GM12878 (cell line): Measurements from ENCODE around the gene TMEM41A. TPM values are rescaled to one million over a fixed set of nuclear protein-coding genes. Genes with fewer than 3 reads are reported as not detected.

Experiments
- ATAC-seq: fragments of 200-7000 bp; cut with Tn5 transposase; 3 replicates; pipeline ENCODE4 v1.9.1; 2020; ENCODE audit warnings: mild to moderate bottlenecking, moderate library complexity
- BruUV-seq: library from RNA; stranded (reverse); fragments of 400-500 nt; replicated peaks from 2 replicates; lab custom pipeline; 2021; lab: Mats Ljungman, UMichigan
- CTCF ChIA-PET: fragments of 300-600 bp; sonication (Branson Sonifier 250); formaldehyde crosslinking; extraction: SDS; loops from one replicate; lab custom pipeline; 2021; ENCODE audit warnings: inconsistent platforms; lab: Yijun Ruan, JAX
- POLR2A ChIA-PET: fragments of 350-600 bp; formaldehyde crosslinking; extraction: SDS; loops from one replicate; lab custom pipeline; 2021; ENCODE audit warnings: inconsistent platforms; lab: Charles Lee
- RAD21 ChIA-PET: fragments of 300-600 bp; sonication (Branson Sonifier 250); formaldehyde crosslinking; loops from one replicate; lab custom pipeline; 2023; ENCODE audit warnings: antibody characterized with exemption; ENCODE audit not compliant: unreplicated experiment; lab: Charles Lee
- SMC1A ChIA-PET: fragments of 300-600 bp; sonication (Branson Sonifier 250); formaldehyde crosslinking; loops from one replicate; lab custom pipeline; 2023; ENCODE audit not compliant: unreplicated experiment, uncharacterized antibody; lab: Charles Lee
- DNase-seq: peaks from one replicate; pipeline ENCODE4 v3.0.0-alpha.2; 2011; ENCODE audit warnings: low read depth, low spot score
- FAIRE-seq: peaks from 3 replicates; lab custom pipeline; 2011; peaks lifted over from hg19 to GRCh38; lab: Jason Lieb, UNC
- H2AFZ ChIP-seq: 2 replicates; pipeline ENCODE4 v1.6.0; 2011; ENCODE audit warnings: low read depth, low read length, control low read depth; ENCODE audit not compliant: control insufficient read depth
- H3K27ac ChIP-seq: 2 replicates; pipeline ENCODE4 v1.5.1; 2011; ENCODE audit warnings: control low read depth; ENCODE audit not compliant: control insufficient read depth, insufficient read depth
- H3K27me3 ChIP-seq, 2 experiments: replicated peaks in 1 of 2; 2 replicates each; pipeline versions ENCODE4 v1.6.0 to v1.6.1; 2011; ENCODE audit warnings: low read length in 1 of 2; ENCODE audit not compliant: control insufficient read depth in 2 of 2, insufficient read depth in 2 of 2
- H3K36me3 ChIP-seq, 2 experiments: 2 replicates each; pipeline ENCODE4 v1.5.1; 2011; ENCODE audit warnings: low read length in 1 of 2; ENCODE audit not compliant: control insufficient read depth in 2 of 2, insufficient read depth in 2 of 2
- H3K4me1 ChIP-seq: 2 replicates; pipeline ENCODE4 v1.6.1; 2011; ENCODE audit warnings: mild to moderate bottlenecking, low read length, moderate library complexity, mixed read lengths; ENCODE audit not compliant: control insufficient read depth, insufficient read depth
- H3K4me2 ChIP-seq: 2 replicates; pipeline ENCODE4 v1.6.0; 2011; ENCODE audit warnings: control low read depth; ENCODE audit not compliant: control insufficient read depth, insufficient read depth
- H3K4me3 ChIP-seq: fragments of 200-600 bp; sonication (generic); 2 replicates; pipeline ENCODE4 v1.5.1; 2016
- H3K79me2 ChIP-seq: 2 replicates; pipeline ENCODE4 v1.6.0; 2011; ENCODE audit warnings: low read length; ENCODE audit not compliant: control insufficient read depth, insufficient read depth
- H3K9ac ChIP-seq: 2 replicates; pipeline ENCODE4 v1.8.0; 2011; ENCODE audit warnings: low read length, control low read depth, mixed read lengths; ENCODE audit not compliant: control insufficient read depth, insufficient read depth
- H3K9me3 ChIP-seq: replicated peaks from 3 replicates; pipeline ENCODE4 v1.5.1; 2011; ENCODE audit warnings: mild to moderate bottlenecking, low read length; ENCODE audit not compliant: control insufficient read depth, insufficient read depth
- H4K20me1 ChIP-seq: 2 replicates; pipeline ENCODE4 v1.6.0; 2011; ENCODE audit not compliant: control insufficient read depth, insufficient read depth
- ESRRA ChIP-seq: IDR thresholded peaks from 2 replicates; pipeline ENCODE4 v1.6.1; 2012; ENCODE audit warnings: mild to moderate bottlenecking, low read length, improper control_type of control experiment
- USF1 ChIP-seq: IDR thresholded peaks from 2 replicates; pipeline ENCODE4 v1.6.1; 2011; ENCODE audit warnings: borderline replicate concordance, low read depth, mild to moderate bottlenecking, moderate library complexity, mixed read lengths, low read length; ENCODE audit not compliant: insufficient read depth; ENCODE audit errors: extremely low read length
- ZBTB4 ChIP-seq: fragments of 450-650 bp; formaldehyde crosslinking; IDR thresholded peaks from 2 replicates; pipeline ENCODE4 v1.4.0; 2022; ENCODE audit warnings: mild to moderate bottlenecking, moderate library complexity
- WGBS: methylation state at CpG from one replicate; pipeline ENCODE4 v1.1.6; 2016; ENCODE audit warnings: low lambda C conversion rate; ENCODE audit not compliant: insufficient replicate concordance, insufficient coverage; ENCODE audit errors: missing lambda C conversion rate; 5-methylcytosine and 5-hydroxymethylcytosine counted together
- in situ Hi-C: fragments of 300-500 bp; cut with MboI; formaldehyde crosslinking; loops from 9 replicates; pipeline ENCODE4 v1.14.3; 2018; ENCODE audit warnings: mixed read lengths
- intact Hi-C: fragments of 100-400 bp; cut with micrococcal nuclease; formaldehyde crosslinking; loops from one replicate; pipeline ENCODE4 v1.14.2; 2022; ENCODE audit not compliant: unreplicated experiment
- polyA plus RNA-seq, 11 experiments: library from polyadenylated mRNA; depleted of rRNA in 4 of 11; unstranded in 6 of 11; stranded (reverse) in 5 of 11; fragments of >200 nt; fragmentation: Nextera tagmentation in 4 of 11; fragmentation: Illumina TruSeq in 1 of 11; extraction: Ambion mirVana in 4 of 11; extraction: Trizol in 1 of 11; gene quantifications; 1 replicate in 1 of 11; 2 replicates in 10 of 11; pipeline versions ENCODE4 v1.2.1 to v1.2.3, GENCODE V29; 2011 to 2016; ENCODE audit warnings: inconsistent platforms in 2 of 11, missing spikeins in 2 of 11, low read depth in 1 of 11
- total RNA-seq, 4 experiments: library from RNA; depleted of rRNA in 3 of 4; stranded (reverse); fragments of >200 nt in 3 of 4; fragmentation: Illumina TruSeq in 1 of 4; extraction: Trizol in 1 of 4; gene quantifications; 2 replicates each; pipeline versions ENCODE4 v1.2.1 to v1.2.3, GENCODE V29; 2013 to 2021

TMEM41A gene
- total and polyA plus RNA-seq, 10 of the 15 experiments (the other 5 are each of a cell fraction or from before 2014, with no cell fraction given), result 13.9 to 33.2 (median 21.8) TPM

GRCh38 chr3:185460309-185460708, 38.5 kb downstream of the TMEM41A start:
- in situ Hi-C loops (no loop called here), intact Hi-C loops (loop anchor here (5.0 kb wide), 1 partner anchor 117 kb away; no protein-coding TSS in a partner anchor)
- H3K36me3 ChIP-seq, result no peaks in the 10 kb centered on the region; a peak in 3 of 4 replicates
- DNase-seq (no peak), FAIRE-seq (no peak), ATAC-seq (no peak)
- no TSS peak for BruUV-seq
- H4K20me1 ChIP-seq, result no peaks in the 10 kb centered on the region
- no peaks in the 10 kb centered on the region for H3K79me2 ChIP-seq
- ChIA-PET CTCF (interaction anchor here (0.8 to 5.4 kb wide), 10 partner anchors 9 to 115 kb away, joined by 3 to 40 read pairs (median 5); no protein-coding TSS in a partner anchor), SMC1A (interaction anchor here (1.2 to 2.8 kb wide), 5 partner anchors 78 to 111 kb away, joined by 3 to 17 read pairs (median 3); no protein-coding TSS in a partner anchor), POLR2A (no interaction called here), RAD21 (interaction anchor here (1.3 to 2.4 kb wide), 2 partner anchors 99 to 115 kb away, joined by 6 to 11 read pairs; no protein-coding TSS in a partner anchor)
- no peak overlapping the region for H3K9ac ChIP-seq
- no peaks in the 10 kb centered on the region for H3K27me3 ChIP-seq
- H3K4me1 ChIP-seq, result no peaks in the 10 kb centered on the region
- H3K9me3 ChIP-seq, result no peaks in the 10 kb centered on the region
- no peak overlapping the region for H3K27ac ChIP-seq
- H3K4me2 ChIP-seq, result no peak overlapping the region
- no peak overlapping the region for H2AFZ ChIP-seq
- WGBS, result 59% methylated on average over 5 of the region's 5 CpGs
- no peak overlapping the region for H3K4me3 ChIP-seq
- TF ChIP-seq ESRRA (no peak), USF1 (no peak), ZBTB4 (no peak)
